OCI-LY1 (cell line): Measurements from ENCODE around the gene RBM38.

Source experiments
- H2AFZ ChIP-seq: fragments of 200-600 bp; sonication (generic), shearing (Covaris generic); 2 replicates; pipeline ENCODE4 v1.6.0; 2014; ENCODE audit warnings: antibody characterized with exemption, mild to moderate bottlenecking, low read length
- H3F3A ChIP-seq: fragments of 200-600 bp; sonication (generic), shearing (Covaris generic); 2 replicates; pipeline ENCODE4 v1.6.0; 2014; ENCODE audit warnings: mild to moderate bottlenecking, antibody characterized with exemption, low read length, moderate library complexity; ENCODE audit not compliant: insufficient read depth
- H3K27ac ChIP-seq: fragments of 200-600 bp; sonication (generic); 2 replicates; pipeline ENCODE4 v1.5.1; 2014; ENCODE audit warnings: low read length, mixed run types, mild to moderate bottlenecking, low read depth; ENCODE audit not compliant: poor library complexity, severe bottlenecking
- H3K27me3 ChIP-seq: fragments of 200-600 bp; sonication (generic); 2 replicates; pipeline ENCODE4 v1.6.0; 2014; ENCODE audit warnings: antibody characterized with exemption, mild to moderate bottlenecking, low read length, moderate library complexity; ENCODE audit not compliant: insufficient read depth
- H3K36me3 ChIP-seq: fragments of 200-600 bp; sonication (generic); 2 replicates; pipeline ENCODE4 v1.6.1; 2014; ENCODE audit warnings: mild to moderate bottlenecking, antibody characterized with exemption, low read length, moderate library complexity, mixed read lengths; ENCODE audit not compliant: insufficient read depth
- H3K4me1 ChIP-seq: fragments of 200-600 bp; sonication (generic); 2 replicates; pipeline ENCODE4 v1.5.1; 2014; ENCODE audit warnings: mild to moderate bottlenecking, low read length, moderate library complexity; ENCODE audit not compliant: insufficient read depth, severe bottlenecking
- H3K4me2 ChIP-seq: fragments of 200-600 bp; sonication (generic), shearing (Covaris generic); 2 replicates; pipeline ENCODE4 v1.6.1; 2014; ENCODE audit warnings: low read length
- H3K4me3 ChIP-seq: fragments of 200-600 bp; sonication (generic); 2 replicates; pipeline ENCODE4 v1.5.1; 2014; ENCODE audit warnings: low read length, low read depth, mild to moderate bottlenecking, mixed read lengths; ENCODE audit not compliant: poor library complexity, severe bottlenecking
- H3K79me2 ChIP-seq: fragments of 200-600 bp; shearing (Covaris generic); 2 replicates; pipeline ENCODE4 v1.6.1; 2016; ENCODE audit warnings: mixed run types, low read length, mixed read lengths; ENCODE audit not compliant: insufficient read depth
- H3K9ac ChIP-seq: fragments of 200-600 bp; sonication (generic), shearing (Covaris generic); 2 replicates; pipeline ENCODE4 v1.6.1; 2014; ENCODE audit warnings: mild to moderate bottlenecking, low read length, mixed read lengths
- H3K9me2 ChIP-seq: fragments of 200-600 bp; sonication (generic), shearing (Covaris generic); 2 replicates; pipeline ENCODE4 v1.6.1; 2014; ENCODE audit warnings: low read depth, mild to moderate bottlenecking, low read length, mixed read lengths
- H3K9me3 ChIP-seq: fragments of 200-600 bp; shearing (Covaris generic); 2 replicates; pipeline ENCODE4 v1.6.1; 2014; ENCODE audit warnings: low read length, mixed read lengths
- H4K20me1 ChIP-seq: fragments of 200-600 bp; sonication (generic), shearing (Covaris generic); 2 replicates; pipeline ENCODE4 v1.6.0; 2016; ENCODE audit warnings: mild to moderate bottlenecking, low read length; ENCODE audit not compliant: insufficient read depth
- CTCF ChIP-seq: fragments of 200-600 bp; sonication (generic), shearing (Covaris generic); IDR thresholded peaks from 2 replicates; pipeline ENCODE4 v1.5.1; 2017; ENCODE audit warnings: mild to moderate bottlenecking, antibody characterized with exemption, low read length, moderate library complexity, mixed read lengths
- EZH2 ChIP-seq: fragments of 200-600 bp; sonication (generic), shearing (Covaris generic); IDR thresholded peaks from 2 replicates; pipeline ENCODE4 v1.8.0; 2017; ENCODE audit warnings: borderline replicate concordance, mixed run types, mild to moderate bottlenecking, antibody characterized with exemption, low read length, moderate library complexity, mixed read lengths

The RBM38 gene

GRCh38 chr20:57377350-57377749 is 13.8 kb upstream of the RBM38 start:
- H3K36me3 ChIP-seq, result peaks cover 86% of the 10 kb centered on the region
- no peak overlapping the region for H3K4me3 ChIP-seq
- H3K9ac ChIP-seq, result no peak overlapping the region
- no peaks in the 10 kb centered on the region for H3K79me2 ChIP-seq
- H3K9me3 ChIP-seq, result no peaks in the 10 kb centered on the region
- H3K4me2 ChIP-seq, result no peak overlapping the region
- no peaks in the 10 kb centered on the region for H3K9me2 ChIP-seq
- no peaks in the 10 kb centered on the region for H3K27me3 ChIP-seq
- no peaks in the 10 kb centered on the region for H4K20me1 ChIP-seq
- TF ChIP-seq CTCF (no peak), EZH2 (no peak)
- H2AFZ ChIP-seq, result no peak overlapping the region
- H3K4me1 ChIP-seq, result peaks cover 42% of the 10 kb centered on the region
- H3K27ac ChIP-seq, result no peak overlapping the region
- H3F3A ChIP-seq, result no peaks in the 10 kb centered on the region

GRCh38 chr20:57378107-57378506 is 13.1 kb upstream of the RBM38 start:
- Histone ChIP-seq H3K4me3 (no peak overlapping the region), H3K9ac (no peak overlapping the region), H3K9me2 (no peaks in the 10 kb centered on the region), H3K27me3 (no peaks in the 10 kb centered on the region), H3K27ac (no peak overlapping the region), H3F3A (0 out of 2 replicates have a peak, but pooled peaks cover under 1% of the 10 kb centered on the region), H3K36me3 (peaks cover 79% of the 10 kb centered on the region), H2AFZ (no peak overlapping the region), H3K4me2 (no peak overlapping the region), H3K9me3 (no peaks in the 10 kb centered on the region), H4K20me1 (no peaks in the 10 kb centered on the region), H3K4me1 (peaks cover 50% of the 10 kb centered on the region), H3K79me2 (no peaks in the 10 kb centered on the region)
- TF ChIP-seq CTCF (no peak), EZH2 (no peak)

- no peaks in the 10 kb centered on the region for H4K20me1 ChIP-seq
- H3K9ac ChIP-seq, result no peak overlapping the region
- TF ChIP-seq CTCF (no peak), EZH2 (no peak)
- no peak overlapping the region for H2AFZ ChIP-seq
- no peaks in the 10 kb centered on the region for H3K79me2 ChIP-seq
- no peak overlapping the region for H3K4me3 ChIP-seq
- peak overlapping the region; percentile 33 for H3K27ac ChIP-seq
- peaks cover 56% of the 10 kb centered on the region for H3K4me1 ChIP-seq
- H3K27me3 ChIP-seq, result no peaks in the 10 kb centered on the region
- H3K4me2 ChIP-seq, result no peak overlapping the region
- no peaks in the 10 kb centered on the region for H3K9me3 ChIP-seq
- H3F3A ChIP-seq, result 0 out of 2 replicates have a peak, but pooled peaks cover 4% of the 10 kb centered on the region
- H3K36me3 ChIP-seq, result peaks cover 72% of the 10 kb centered on the region
- no peaks in the 10 kb centered on the region for H3K9me2 ChIP-seq
Measured at GRCh38 chr20:57378646-57379262, 12.4 kb upstream of the RBM38 start.
